Keratinocyte (primary cell): ENCODE data around the gene SYNJ2. TPM values are rescaled to one million over a fixed set of nuclear protein-coding genes. Genes with fewer than 3 reads are reported as not detected.

ENCODE experiments used
- DNase-seq: peaks from one replicate; pipeline ENCODE4 v3.0.0-alpha.2; 2011; ENCODE audit warnings: low read depth, missing footprints, low spot score
- FAIRE-seq: peaks from 2 replicates; lab custom pipeline; 2011; peaks lifted over from hg19 to GRCh38; lab: Jason Lieb, UNC
- H2AFZ ChIP-seq: 2 replicates; pipeline ENCODE4 v1.6.0; 2012; ENCODE audit warnings: low read length, control low read depth, inconsistent platforms; ENCODE audit not compliant: control insufficient read depth
- H3K27ac ChIP-seq: 2 replicates; pipeline ENCODE4 v1.5.1; 2011; ENCODE audit warnings: low read length; ENCODE audit not compliant: control insufficient read depth, insufficient read depth
- H3K27me3 ChIP-seq: 3 replicates; pipeline ENCODE4 v1.6.0; 2011; ENCODE audit warnings: low read length; ENCODE audit not compliant: control insufficient read depth, insufficient read depth; ENCODE audit errors: extremely low read depth
- H3K36me3 ChIP-seq, 2 experiments: 2 replicates in 1 of 2; 3 replicates in 1 of 2; pipeline ENCODE4 v1.5.1; 2011; ENCODE audit warnings: low read length in 2 of 2, mild to moderate bottlenecking in 1 of 2; ENCODE audit not compliant: control insufficient read depth in 2 of 2, insufficient read depth in 2 of 2; ENCODE audit errors: extremely low read depth in 1 of 2
- H3K4me1 ChIP-seq: 3 replicates; pipeline ENCODE4 v1.5.1; 2011; ENCODE audit warnings: low read length; ENCODE audit not compliant: control insufficient read depth, insufficient read depth; ENCODE audit errors: extremely low read depth
- H3K4me2 ChIP-seq: 3 replicates; pipeline ENCODE4 v1.6.0; 2011; ENCODE audit warnings: low read depth, low read length; ENCODE audit not compliant: control insufficient read depth, insufficient read depth; ENCODE audit errors: extremely low read depth
- H3K4me3 ChIP-seq, 3 experiments: fragments of 200-600 bp in 1 of 3; sonication (generic) in 1 of 3; 2 replicates in 2 of 3; 3 replicates in 1 of 3; pipeline ENCODE4 v1.5.1; 2011 to 2016; ENCODE audit warnings: low read length in 3 of 3, mild to moderate bottlenecking in 3 of 3, control low read depth in 2 of 3, inconsistent platforms in 1 of 3, low read depth in 1 of 3, mixed read lengths in 1 of 3, mixed run types in 1 of 3, moderate library complexity in 1 of 3; ENCODE audit not compliant: control insufficient read depth in 2 of 3, insufficient read depth in 2 of 3; ENCODE audit errors: extremely low read depth in 1 of 3
- H3K79me2 ChIP-seq: 2 replicates; pipeline ENCODE4 v1.6.0; 2012; ENCODE audit warnings: low read length; ENCODE audit not compliant: control insufficient read depth, insufficient read depth
- H3K9ac ChIP-seq: 3 replicates; pipeline ENCODE4 v1.6.0; 2011; ENCODE audit warnings: low read length; ENCODE audit not compliant: control insufficient read depth, insufficient read depth; ENCODE audit errors: extremely low read depth
- H3K9me1 ChIP-seq: 3 replicates; pipeline ENCODE4 v1.6.0; 2011; ENCODE audit warnings: low read length; ENCODE audit not compliant: control insufficient read depth, insufficient read depth; ENCODE audit errors: extremely low read depth
- H3K9me3 ChIP-seq: 2 replicates; pipeline ENCODE4 v1.5.1; 2012; ENCODE audit warnings: low read depth, low read length; ENCODE audit not compliant: control insufficient read depth
- H4K20me1 ChIP-seq: 3 replicates; pipeline ENCODE4 v1.6.0; 2011; ENCODE audit warnings: low read length; ENCODE audit not compliant: control insufficient read depth, insufficient read depth; ENCODE audit errors: extremely low read depth
- CTCF ChIP-seq, 3 experiments: IDR thresholded peaks in 1 of 3; conservative IDR thresholded peaks in 1 of 3; optimal IDR thresholded peaks in 1 of 3; 2 replicates in 2 of 3; 3 replicates in 1 of 3; pipeline versions ENCODE3 to v1.5.1; 2011; ENCODE audit warnings: low read length in 3 of 3, mild to moderate bottlenecking in 3 of 3, moderate library complexity in 2 of 3, control low read depth in 1 of 3, inconsistent platforms in 1 of 3; ENCODE audit not compliant: insufficient read depth in 2 of 3; ENCODE audit errors: extremely low read depth in 1 of 3
- EZH2 ChIP-seq: IDR thresholded peaks from one replicate; pipeline ENCODE4 v1.6.1; 2012; ENCODE audit warnings: inconsistent platforms, mild to moderate bottlenecking, low read length, moderate library complexity
- dilution Hi-C: fragments of 300-500 bp; cut with MboI; formaldehyde crosslinking; loops from one replicate; pipeline ENCODE4 v1.7.0; 2020; ENCODE audit warnings: low sequenced_read_pairs; ENCODE audit not compliant: extremely low pct_ligation_motif_present
- polyA plus RNA-seq, 5 experiments: library from polyadenylated mRNA; depleted of rRNA in 3 of 5; stranded (reverse) in 3 of 5; stranded (forward) in 1 of 5; unstranded in 1 of 5; fragments of >200 nt; gene quantifications; 1 replicate in 1 of 5; 2 replicates in 3 of 5; 3 replicates in 1 of 5; pipeline versions ENCODE4 v1.2.1 to v1.2.3, GENCODE V29; 2011 to 2012; ENCODE audit warnings: missing spikeins in 2 of 5, low read depth in 1 of 5, low replicate concordance in 1 of 5

Gene SYNJ2
- polyA plus RNA-seq, 1 donor (not counting 4 experiments of a cell fraction or from before 2014, with no cell fraction given): 8.6 TPM

- Histone ChIP-seq H3K9me1 (no peaks in the 10 kb centered on the region), H3K9ac (no peak overlapping the region), H4K20me1 (no peaks in the 10 kb centered on the region), H3K79me2 (no peaks in the 10 kb centered on the region), H3K27me3 (no peaks in the 10 kb centered on the region), H3K4me1 (no peaks in the 10 kb centered on the region), H3K27ac (no peak overlapping the region), H2AFZ (no peak overlapping the region), H3K4me2 (no peak overlapping the region), H3K9me3 (no peaks in the 10 kb centered on the region), H3K4me3 (no peak overlapping the region), H3K36me3 (peaks cover 4 to 32% of the 10 kb centered on the region in 2 experiments)
- DNase-seq (no peak), FAIRE-seq (no peak)
- dilution Hi-C loops: no loop called here
- no peak for TF ChIP-seq EZH2
- no peak for TF ChIP-seq CTCF (optimal IDR thresholded peaks at IDR 0.05 in 1 of 3, IDR thresholded peaks at IDR 0.05 in 1 of 3, conservative IDR thresholded peaks at IDR 0.05 in 1 of 3; ENCODE audit: extremely low read depth in 1 of 3, insufficient read depth in 2 of 3, low read length in 3 of 3)
Measured at GRCh38 chr6:158086054-158086503, 104.4 kb downstream of the SYNJ2 start.

GRCh38 chr6:158086504-158087223 lies 105.0 kb downstream of the SYNJ2 start:
- no peak for DNase-seq
- Histone ChIP-seq H3K79me2 (no peaks in the 10 kb centered on the region), H3K4me1 (no peaks in the 10 kb centered on the region), H3K9me1 (no peaks in the 10 kb centered on the region), H4K20me1 (no peaks in the 10 kb centered on the region), H3K9ac (no peak overlapping the region), H3K9me3 (no peaks in the 10 kb centered on the region), H3K36me3 (peaks cover 4 to 32% of the 10 kb centered on the region in 2 experiments), H3K4me3 (no peak overlapping the region), H2AFZ (no peak overlapping the region), H3K4me2 (no peak overlapping the region), H3K27ac (no peak overlapping the region), H3K27me3 (no peaks in the 10 kb centered on the region)
- TF ChIP-seq EZH2: no peak
- no peak for TF ChIP-seq CTCF (optimal IDR thresholded peaks at IDR 0.05 in 1 of 3, IDR thresholded peaks at IDR 0.05 in 1 of 3, conservative IDR thresholded peaks at IDR 0.05 in 1 of 3; ENCODE audit: extremely low read depth in 1 of 3, insufficient read depth in 2 of 3, low read length in 3 of 3)
- dilution Hi-C loops: no loop called here
- no peak for FAIRE-seq
